PC-3 (cell line): ENCODE data around the gene NINL. TPM values are rescaled to one million over a fixed set of nuclear protein-coding genes. Genes with fewer than 3 reads are reported as not detected.

Source experiments
- ATAC-seq: fragments of 200-7000 bp; cut with Tn5 transposase; 2 replicates; pipeline ENCODE4 v1.9.1; 2020; ENCODE audit warnings: mild to moderate bottlenecking, moderate library complexity
- BruUV-seq: library from RNA; stranded (reverse); fragments of 400-500 nt; replicated peaks from 2 replicates; lab custom pipeline; 2021; lab: Mats Ljungman, UMichigan
- CTCF ChIA-PET: fragments of 300-600 bp; sonication (Branson Sonifier 250); formaldehyde crosslinking; loops from one replicate; lab custom pipeline; 2022; ENCODE audit warnings: antibody characterized with exemption; lab: Charles Lee
- POLR2A ChIA-PET: fragments of 300-600 bp; sonication (Branson Sonifier 250); formaldehyde crosslinking; loops from one replicate; lab custom pipeline; 2022; ENCODE audit warnings: antibody characterized with exemption; ENCODE audit not compliant: unreplicated experiment; lab: Charles Lee
- DNase-seq: peaks from one replicate; pipeline ENCODE4 v3.0.0-alpha.2; 2015
- H2AFZ ChIP-seq: fragments of 300-600 bp; sonication (generic); 2 replicates; pipeline ENCODE4 v1.6.0; 2016; ENCODE audit warnings: antibody characterized with exemption, low read length
- H3F3A ChIP-seq: fragments of 300-600 bp; sonication (generic); one replicate; pipeline ENCODE4 v1.6.0; 2017; ENCODE audit warnings: antibody characterized with exemption, low read length, control low read depth, mild to moderate bottlenecking; ENCODE audit not compliant: unreplicated experiment
- H3K27ac ChIP-seq: fragments of 300-600 bp; sonication (generic); 2 replicates; pipeline ENCODE4 v1.5.1; 2016; ENCODE audit warnings: mild to moderate bottlenecking, low read length
- H3K27me3 ChIP-seq: fragments of 300-600 bp; sonication (generic); 2 replicates; pipeline ENCODE4 v1.6.1; 2016; ENCODE audit warnings: low read length, mixed read lengths
- H3K36me3 ChIP-seq: fragments of 300-600 bp; sonication (generic); 2 replicates; pipeline ENCODE4 v1.6.1; 2016; ENCODE audit warnings: low read depth, mixed run types, low read length, mixed read lengths
- H3K4me1 ChIP-seq: fragments of 300-600 bp; sonication (generic); 2 replicates; pipeline ENCODE4 v1.5.1; 2016; ENCODE audit warnings: low read length; ENCODE audit not compliant: insufficient read depth
- H3K4me2 ChIP-seq: fragments of 300-600 bp; sonication (generic); 2 replicates; pipeline ENCODE4 v1.6.0; 2016; ENCODE audit warnings: low read length
- H3K4me3 ChIP-seq: fragments of 300-600 bp; sonication (generic); 2 replicates; pipeline ENCODE4 v1.5.1; 2016; ENCODE audit warnings: mild to moderate bottlenecking, low read length, mixed read lengths
- H3K79me2 ChIP-seq: fragments of 300-600 bp; sonication (generic); 2 replicates; pipeline ENCODE4 v1.6.1; 2017; ENCODE audit warnings: low read length, mixed read lengths
- H3K9ac ChIP-seq: fragments of 300-600 bp; sonication (generic); 2 replicates; pipeline ENCODE4 v1.6.0; 2016; ENCODE audit warnings: mild to moderate bottlenecking, low read length
- H3K9me2 ChIP-seq: fragments of 300-600 bp; sonication (generic); replicated peaks from 2 replicates; pipeline ENCODE4 v1.6.1; 2016; ENCODE audit warnings: mixed run types, low read length, mixed read lengths
- H3K9me3 ChIP-seq: fragments of 300-600 bp; sonication (generic); 2 replicates; pipeline ENCODE4 v1.6.1; 2016; ENCODE audit warnings: low read length, mixed read lengths
- H4K20me1 ChIP-seq: fragments of 300-600 bp; sonication (generic); 2 replicates; pipeline ENCODE4 v1.6.1; 2016; ENCODE audit warnings: low read length, mixed read lengths
- CTCF ChIP-seq: fragments of 300-600 bp; sonication (generic); conservative IDR thresholded peaks from 2 replicates; pipeline ENCODE4 v1.5.1; 2017; ENCODE audit warnings: antibody characterized with exemption, low read depth, mild to moderate bottlenecking, low read length
- EZH2 ChIP-seq: fragments of 300-600 bp; sonication (generic); IDR thresholded peaks from one replicate; pipeline ENCODE4 v1.6.1; 2017; ENCODE audit warnings: antibody characterized with exemption, mild to moderate bottlenecking, low read length; ENCODE audit not compliant: unreplicated experiment
- EZH2phosphoT487 ChIP-seq: fragments of 300-600 bp; sonication (generic); IDR thresholded peaks from 2 replicates; pipeline ENCODE4 v1.6.1; 2018; ENCODE audit warnings: mild to moderate bottlenecking, antibody characterized with exemption, low read length, borderline replicate concordance
- intact Hi-C: fragments of 100-400 bp; cut with micrococcal nuclease; formaldehyde crosslinking; loops from 2 replicates; pipeline ENCODE4 v1.9.0; 2023
- total RNA-seq: library from RNA; depleted of rRNA; stranded (reverse); fragments of >200 nt; gene quantifications from 2 replicates; pipeline ENCODE4 v1.2.3, GENCODE V29; 2014

NINL gene
- total RNA-seq, 1 experiment from 2014 or later: 6.5 TPM

GRCh38 chr20:25549843-25550477 is 35.4 kb downstream of the NINL start:
- CTCF ChIA-PET: no interaction called here
- Histone ChIP-seq H3K36me3 (no peaks in the 10 kb centered on the region), H3K4me1 (peaks cover 10% of the 10 kb centered on the region), H3K27me3 (no peaks in the 10 kb centered on the region), H3K9me2 (no peaks in the 10 kb centered on the region), H3K4me3 (no peak overlapping the region), H3K27ac (no peak overlapping the region), H3K79me2 (no peaks in the 10 kb centered on the region), H3K4me2 (no peak overlapping the region), H2AFZ (no peak overlapping the region), H4K20me1 (no peaks in the 10 kb centered on the region), H3K9ac (no peak overlapping the region), H3K9me3 (no peaks in the 10 kb centered on the region), H3F3A (no peaks in the 10 kb centered on the region)
- ATAC-seq (peak; percentile 50), DNase-seq (peak; percentile 34)
- BruUV-seq: no TSS peak
- intact Hi-C loops: no loop called here
- POLR2A ChIA-PET: no interaction called here
- TF ChIP-seq EZH2 (no peak), CTCF (no peak), EZH2phosphoT487 (no peak)

GRCh38 chr20:25549172-25549773 is 36.1 kb downstream of the NINL start:
- intact Hi-C loops: no loop called here
- POLR2A ChIA-PET: no interaction called here

More at GRCh38 chr20:25549172-25549773, 36.1 kb downstream of the NINL start:
- Histone ChIP-seq H3K9me2 (no peaks in the 10 kb centered on the region), H3K9ac (no peak overlapping the region), H4K20me1 (no peaks in the 10 kb centered on the region), H3K36me3 (no peaks in the 10 kb centered on the region), H3K27ac (no peak overlapping the region), H3K4me2 (no peak overlapping the region), H3F3A (no peaks in the 10 kb centered on the region), H3K4me1 (peaks cover 10% of the 10 kb centered on the region), H2AFZ (no peak overlapping the region), H3K27me3 (no peaks in the 10 kb centered on the region), H3K4me3 (no peak overlapping the region), H3K9me3 (no peaks in the 10 kb centered on the region), H3K79me2 (no peaks in the 10 kb centered on the region)
- TF ChIP-seq EZH2 (no peak), EZH2phosphoT487 (no peak), CTCF (no peak)
- CTCF ChIA-PET: no interaction called here
- DNase-seq (no peak), ATAC-seq (no peak)
- no TSS peak for BruUV-seq
